Ammon's horn (tissue), 1 donor: ENCODE results near the gene JARID2.

Experiments
- DNase-seq: peaks from one replicate; pipeline ENCODE4 v3.0.0-alpha.2; 2016; ENCODE audit warnings: low spot score

The JARID2 gene

DNA sequence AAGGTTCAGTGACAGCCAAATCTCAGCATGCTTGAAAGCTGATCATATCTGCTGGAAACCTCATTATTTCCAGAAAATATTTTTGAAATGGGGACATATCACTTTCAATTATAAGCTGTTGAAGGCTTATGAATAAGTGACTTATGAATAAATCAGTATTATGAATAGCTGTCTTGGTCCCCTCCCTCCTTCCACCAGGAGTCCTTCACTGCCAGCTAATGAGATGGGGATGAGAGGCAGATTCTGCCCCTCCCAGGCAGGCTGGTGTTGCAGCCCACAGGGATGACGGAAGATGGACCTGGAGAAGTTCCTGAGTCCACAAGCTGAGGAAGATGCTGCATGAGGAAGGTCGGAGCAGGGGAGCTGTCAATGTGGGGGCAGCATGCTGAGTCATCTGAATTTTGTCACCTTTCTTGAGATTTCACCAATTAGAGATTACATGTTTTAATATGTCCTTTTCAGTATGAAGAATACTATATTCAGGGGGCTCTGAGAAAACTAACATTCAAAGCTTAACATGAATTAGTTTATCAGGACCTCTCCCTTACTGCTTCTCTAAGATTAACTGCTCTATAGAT is 304.8 kb downstream of the JARID2 start:
- no peak for DNase-seq

DNA sequence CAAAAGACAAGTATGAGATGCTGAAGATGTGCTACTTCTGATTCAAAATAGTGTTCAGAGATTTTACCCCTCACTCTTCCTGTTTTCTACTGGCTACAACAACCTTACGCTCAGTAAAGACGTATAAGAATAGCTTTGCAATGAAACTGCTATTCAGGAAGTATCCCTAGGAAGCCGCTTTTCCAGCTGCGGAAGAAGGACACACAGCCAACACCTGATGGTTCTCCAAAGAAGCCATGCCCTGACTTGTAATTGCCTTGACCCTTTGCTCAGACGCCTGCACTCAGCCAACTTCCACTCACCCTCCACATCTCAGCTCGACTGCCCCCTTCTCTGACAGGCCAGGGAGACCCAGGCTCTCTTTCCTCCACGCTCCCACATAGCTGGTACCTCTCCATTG is 305.4 kb downstream of the JARID2 start:
- no peak for DNase-seq

DNA sequence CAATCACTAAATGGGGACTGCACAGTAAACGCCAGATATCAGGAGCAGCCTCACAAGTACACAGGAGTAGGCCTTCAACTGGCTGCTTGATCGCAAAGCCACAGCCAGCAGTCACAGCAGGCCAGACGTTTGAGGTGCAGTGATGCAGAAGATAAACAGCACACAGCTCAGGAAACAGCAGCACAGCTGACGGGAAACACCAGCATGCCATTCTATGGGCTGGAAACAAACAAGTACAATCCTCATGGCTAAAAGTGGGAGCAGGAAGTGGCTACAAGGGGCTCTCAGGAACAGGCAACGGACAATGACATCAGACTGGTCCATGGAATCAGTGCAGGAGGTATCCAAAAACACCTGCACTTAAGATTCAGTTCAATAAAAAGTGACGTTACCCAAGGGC is 305.9 kb downstream of the JARID2 start:
- DNase-seq: no peak

DNA sequence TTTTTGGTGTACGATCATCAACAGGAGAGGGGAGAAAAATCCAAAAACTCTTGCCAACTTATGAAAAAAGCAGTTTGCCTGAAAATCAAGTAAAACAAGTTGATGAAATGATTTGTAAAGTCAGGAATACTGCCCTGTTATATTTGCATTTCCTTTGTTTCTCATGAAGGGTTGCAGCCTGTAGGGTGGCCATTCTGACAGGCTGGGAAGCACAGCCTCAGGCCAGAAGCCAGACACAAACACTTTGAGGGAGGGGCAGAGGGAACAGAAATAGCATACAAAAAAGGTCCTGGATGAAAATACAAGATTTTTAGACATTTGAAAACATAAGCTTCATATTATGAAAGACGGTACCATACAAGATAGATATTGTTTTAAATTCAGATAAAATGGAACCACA is 307.2 kb downstream of the JARID2 start:
- no peak for DNase-seq

DNA sequence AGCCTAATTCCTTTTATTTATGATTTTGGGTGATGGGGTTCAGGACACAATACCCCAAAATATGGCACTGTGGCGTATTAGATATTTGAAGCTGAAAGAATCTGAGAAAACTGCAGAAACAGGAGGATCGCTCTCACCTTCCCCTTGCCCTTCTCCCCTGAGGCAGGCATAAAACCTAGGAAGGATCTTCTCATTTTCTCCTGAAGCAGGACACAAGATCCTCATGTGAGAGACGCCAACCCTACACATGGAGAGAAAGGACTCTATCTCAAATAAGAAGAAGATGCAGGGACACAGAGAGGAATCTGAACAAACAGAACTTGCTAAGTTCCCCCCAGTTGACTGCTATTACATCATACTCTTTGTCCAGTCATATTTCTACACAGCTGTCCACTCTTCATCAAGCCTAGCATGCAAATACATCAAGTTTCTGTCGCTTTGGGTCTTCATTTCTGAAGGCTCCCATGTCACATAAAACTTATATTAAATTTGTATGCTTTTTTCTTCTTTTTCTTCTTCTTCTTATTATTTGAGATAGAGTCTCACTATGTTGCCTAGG is 307.9 kb downstream of the JARID2 start:
- no peak for DNase-seq

DNA sequence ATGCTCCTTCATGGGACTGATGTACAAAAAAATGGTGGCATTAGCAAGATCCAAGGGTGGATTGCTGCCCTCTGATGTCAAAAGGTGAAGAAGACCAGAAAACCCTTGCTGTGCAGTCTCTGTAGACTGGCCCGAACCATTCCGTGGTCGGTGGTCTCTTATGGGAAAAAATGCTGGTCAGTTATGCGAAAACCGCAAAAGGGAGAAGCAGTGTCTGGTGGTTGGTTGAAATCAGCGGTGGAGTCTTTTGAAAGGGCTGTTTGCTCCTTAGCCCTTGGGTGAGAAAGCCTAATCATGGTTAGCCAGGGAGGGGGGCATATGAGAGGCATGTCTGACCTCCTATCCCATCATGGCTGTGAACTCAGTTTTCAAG is 308.8 kb downstream of the JARID2 start:
- DNase-seq: no peak

DNA sequence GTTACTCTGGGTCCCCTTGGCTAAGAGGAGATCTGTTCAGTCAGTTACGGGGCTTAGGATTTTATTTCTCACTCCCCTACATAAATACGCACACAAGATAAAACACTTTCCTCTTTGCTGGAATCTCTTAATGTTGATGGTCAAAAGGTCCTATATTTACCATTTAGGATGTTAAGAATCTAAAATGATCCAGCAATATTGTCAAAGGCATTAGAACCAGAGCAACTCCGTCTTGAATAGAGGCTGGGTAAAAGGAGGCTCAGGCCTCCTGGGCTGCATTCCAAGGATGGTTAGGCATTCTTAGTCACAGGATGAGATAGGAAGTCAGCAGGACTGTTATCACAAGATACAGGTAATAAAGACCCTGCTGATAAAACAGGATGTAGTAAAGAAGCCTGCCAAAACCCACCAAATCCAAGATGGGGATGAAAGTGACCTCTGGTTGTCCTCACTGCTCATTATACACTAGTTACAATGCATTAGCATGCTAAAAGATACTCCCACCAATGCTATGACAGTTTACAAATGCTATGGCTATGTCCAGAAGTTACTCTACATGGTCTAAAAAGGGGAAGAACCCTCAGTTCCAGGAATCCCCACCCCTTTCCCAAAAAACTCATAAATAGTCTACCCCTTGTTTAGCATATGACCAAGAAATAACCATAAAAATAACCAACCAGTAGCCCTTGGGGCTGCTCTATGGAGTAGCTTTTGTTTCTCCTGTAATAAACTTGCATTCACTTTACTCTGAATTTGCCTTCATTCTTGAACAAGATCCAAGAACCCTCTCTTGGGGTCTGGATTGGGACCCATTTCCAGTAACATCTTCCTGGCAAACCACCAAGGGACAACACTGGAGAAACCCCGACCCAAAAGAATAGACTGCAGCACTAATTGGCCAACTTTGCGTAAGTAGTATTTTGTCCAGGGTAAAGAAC is 309.5 kb downstream of the JARID2 start:
- DNase-seq: no peak

DNA sequence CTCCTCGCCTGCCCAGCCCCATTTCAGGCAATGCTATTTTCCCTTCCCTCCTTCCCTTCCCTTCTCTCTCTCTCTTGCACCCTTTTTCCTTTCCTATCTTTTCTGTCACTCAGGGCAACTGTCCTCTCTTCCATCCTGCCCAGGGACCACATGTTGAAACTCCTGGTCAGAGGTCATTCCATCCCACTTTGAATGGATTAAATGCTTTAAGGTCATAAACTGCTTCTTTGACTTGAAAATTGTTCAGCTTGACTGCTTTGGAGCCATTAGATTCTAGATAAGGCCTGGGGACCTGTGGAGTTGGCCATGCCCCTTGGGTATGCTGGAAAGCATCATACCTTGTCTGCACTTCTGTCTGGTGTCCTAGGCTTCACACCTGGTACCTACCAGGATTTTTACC is 310.8 kb downstream of the JARID2 start:
- DNase-seq: no peak

DNA sequence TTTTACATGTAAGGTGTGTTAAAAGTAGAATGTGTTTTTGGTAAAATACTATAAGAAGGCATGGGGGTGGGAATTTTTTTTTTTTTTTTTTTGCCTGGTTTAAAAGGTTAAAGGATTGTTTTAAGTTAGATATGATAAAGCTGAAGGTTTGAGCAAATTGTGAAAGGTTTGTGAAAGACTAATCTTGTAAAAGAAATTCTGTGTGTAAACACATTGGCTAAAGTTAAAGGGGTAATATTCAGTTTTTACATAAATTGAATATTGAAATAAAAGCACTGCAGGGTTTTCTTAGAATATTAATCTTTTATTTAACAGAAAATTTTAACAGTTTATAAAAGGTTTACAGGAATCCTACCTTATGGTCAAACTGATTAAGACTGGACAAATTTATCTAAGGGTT is 311.3 kb downstream of the JARID2 start:
- no peak for DNase-seq

DNA sequence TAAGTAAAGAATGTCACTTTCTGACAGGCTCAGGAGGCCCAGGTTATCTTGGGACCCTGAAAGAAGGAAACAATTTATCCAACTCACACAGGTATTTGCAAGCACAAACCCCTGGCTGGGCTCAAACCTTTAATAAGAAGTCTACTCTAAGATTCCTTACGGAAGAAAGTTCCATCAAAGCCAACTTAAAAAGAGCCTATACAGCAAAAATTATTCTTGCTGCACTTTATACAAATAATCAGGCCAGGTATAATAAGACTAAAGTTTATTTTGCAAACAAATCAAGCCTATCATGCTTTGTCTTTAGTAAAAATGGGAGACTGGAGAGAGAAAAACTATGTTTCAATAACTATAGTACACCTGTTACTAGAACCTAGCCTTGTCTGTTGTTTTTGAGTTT is 314.8 kb downstream of the JARID2 start:
- DNase-seq: no peak

DNA sequence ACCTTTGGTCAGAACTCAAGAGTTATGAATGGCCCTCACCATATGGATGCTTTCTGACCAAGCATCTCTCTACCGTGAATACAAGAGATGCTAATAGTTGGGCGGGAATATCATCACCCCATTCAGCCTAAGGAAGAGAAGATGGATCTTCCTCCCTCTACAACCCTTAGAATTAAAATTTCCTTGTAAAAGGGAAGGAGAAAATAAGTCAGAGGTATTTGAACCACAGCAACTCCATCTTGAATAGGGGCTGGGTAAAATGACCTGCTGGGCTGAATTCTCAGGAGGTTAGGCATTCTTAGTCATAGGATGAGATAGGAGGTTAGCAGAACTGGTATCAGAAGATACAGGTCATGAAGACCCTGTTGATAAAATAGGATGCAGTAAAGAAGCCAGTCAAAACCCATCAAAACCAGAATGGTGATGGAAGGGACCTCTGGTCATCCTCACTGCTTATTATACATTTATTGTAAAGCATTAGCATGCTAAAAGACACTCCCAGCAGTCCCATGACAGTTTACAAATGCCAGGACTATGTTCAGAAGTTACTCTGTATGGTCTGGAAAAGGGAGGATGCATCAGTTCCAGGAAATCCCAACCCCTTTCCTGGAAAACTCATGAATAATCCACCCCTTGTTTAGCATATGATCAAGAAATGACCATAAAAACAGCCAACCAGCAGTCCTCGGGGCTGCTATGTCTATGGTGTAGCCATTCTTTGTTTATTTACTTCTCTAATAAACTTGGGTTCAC is 315.8 kb downstream of the JARID2 start:
- no peak for DNase-seq

DNA sequence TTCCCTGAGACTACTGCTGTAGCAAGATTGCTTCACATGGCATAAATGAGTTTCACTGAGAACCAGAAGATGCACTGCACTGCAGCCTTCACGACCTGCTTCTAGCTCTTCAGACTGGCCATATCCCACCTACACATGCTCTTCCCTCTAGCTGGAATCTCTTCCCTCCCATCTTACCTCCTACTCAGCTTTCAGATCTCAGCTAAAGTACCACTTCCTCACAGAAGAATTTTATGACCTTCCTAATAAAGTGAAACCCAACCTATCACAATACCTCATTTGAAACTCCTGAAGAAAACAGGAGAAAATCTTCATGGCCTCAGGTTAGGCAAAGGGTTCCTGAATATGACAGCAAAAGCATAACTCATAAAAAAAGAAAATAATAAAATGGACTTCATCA is 317.1 kb downstream of the JARID2 start:
- DNase-seq: no peak

DNA sequence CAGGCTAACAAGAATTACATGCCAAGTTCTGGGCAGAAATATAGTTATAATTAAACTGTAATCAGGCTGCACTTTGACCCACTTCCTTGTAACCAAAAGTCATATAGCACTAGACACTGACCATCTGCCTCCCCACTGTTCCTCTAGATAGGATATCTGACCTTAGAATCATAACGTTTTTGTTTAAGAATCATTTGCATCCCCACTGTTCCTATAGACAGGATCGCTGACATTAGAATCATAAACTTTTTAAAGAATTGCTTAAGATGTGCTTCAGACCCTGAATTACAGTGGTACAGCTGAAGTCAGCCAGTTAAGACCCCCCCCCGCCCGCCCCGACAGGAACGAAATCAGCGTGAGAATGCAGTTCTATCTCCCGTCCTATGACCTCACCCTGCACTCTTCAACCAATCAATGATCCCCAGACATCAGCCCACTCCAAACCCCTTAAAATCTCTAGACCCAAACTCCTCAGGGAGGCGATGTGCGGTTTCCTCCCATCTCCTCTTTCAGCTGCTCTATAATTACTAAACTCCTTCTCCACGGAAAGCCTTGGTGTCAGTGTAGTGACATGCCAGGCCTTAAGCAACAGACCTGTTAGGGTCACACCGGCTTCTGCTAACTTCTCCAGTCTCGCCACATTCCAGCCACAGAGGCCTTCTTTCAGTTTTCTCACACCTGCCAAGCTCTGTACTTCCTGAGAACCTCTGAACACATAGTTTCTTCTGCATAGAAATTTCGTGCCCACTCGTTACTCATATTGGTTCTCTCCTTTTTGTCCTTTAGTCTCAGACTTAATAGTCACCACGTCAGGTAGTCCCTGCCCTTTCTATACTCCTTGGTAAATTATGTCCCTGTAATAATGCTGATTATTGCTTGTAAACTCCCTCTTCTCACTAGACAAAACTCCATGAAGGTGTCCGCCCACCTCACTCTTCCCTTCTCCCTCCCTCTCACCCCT is 323.4 kb downstream of the JARID2 start:
- no peak for DNase-seq

DNA sequence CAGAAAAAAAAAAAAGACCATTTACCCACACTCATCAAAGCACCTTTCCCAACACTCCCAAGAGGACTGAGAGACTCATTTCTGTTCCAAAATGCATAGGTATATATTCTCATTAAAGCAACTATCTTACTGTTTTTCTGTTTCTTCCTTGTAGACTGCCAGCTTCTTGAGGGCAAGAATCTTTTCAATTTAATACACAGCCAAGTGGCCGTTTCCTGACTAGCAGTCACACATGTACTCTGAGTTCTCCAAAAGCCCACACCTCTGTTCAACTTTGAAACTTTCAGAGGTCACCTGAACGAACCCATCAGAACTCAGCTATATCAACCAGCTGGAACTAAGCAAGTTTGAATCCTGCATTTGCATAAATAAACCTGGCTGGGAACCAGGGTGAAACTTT is 324.3 kb downstream of the JARID2 start:
- no peak for DNase-seq
